Lower lobe of right lung (tissue), 2 donors: ENCODE measurements around the gene LONRF2. TPM values are rescaled to one million over a fixed set of nuclear protein-coding genes. Genes with fewer than 3 reads are reported as not detected.
"Not testable (repeated sequence)": the region's sequence is repeated elsewhere in the genome, so short reads cannot be mapped to it uniquely, and the experiment has no call there.

Source experiments
- ATAC-seq, 2 donors: fragments of 200-7000 bp; cut with Tn5 transposase; one replicate each; pipeline ENCODE4 v1.9.1; 2020 to 2022; ENCODE audit warnings: mild to moderate bottlenecking in 2 of 2, moderate library complexity in 2 of 2
- DNase-seq: peaks from one replicate; pipeline ENCODE4 v3.0.0-alpha.2; 2020
- H3K27ac ChIP-seq: fragments of 200-600 bp; one replicate; pipeline ENCODE4 v1.8.0; 2022
- H3K27me3 ChIP-seq: fragments of 200-600 bp; one replicate; pipeline ENCODE4 v1.8.0; 2022; ENCODE audit warnings: low read depth
- H3K36me3 ChIP-seq: fragments of 200-600 bp; one replicate; pipeline ENCODE4 v1.8.0; 2022; ENCODE audit warnings: mild to moderate bottlenecking
- H3K4me1 ChIP-seq: fragments of 200-600 bp; one replicate; pipeline ENCODE4 v1.8.0; 2022
- H3K4me3 ChIP-seq: fragments of 200-600 bp; one replicate; pipeline ENCODE4 v1.8.0; 2022; ENCODE audit warnings: mild to moderate bottlenecking
- H3K9me3 ChIP-seq: fragments of 200-600 bp; one replicate; pipeline ENCODE4 v1.8.0; 2022
- CTCF ChIP-seq: fragments of 200-600 bp; IDR thresholded peaks from one replicate; pipeline ENCODE4 v1.8.0; 2022; ENCODE audit warnings: antibody characterized with exemption, mild to moderate bottlenecking
- intact Hi-C: fragments of 100-400 bp; cut with DNase I; formaldehyde crosslinking; loops from one replicate; pipeline ENCODE4 v1.11.0; 2022
- total RNA-seq: library from RNA; stranded (reverse); fragmentation: NEBNext Ultra II Directional; extraction: Animal tissue kit (Norgen Biotek cat#: 25700); gene quantifications from one replicate; pipeline ENCODE4 v1.2.1, GENCODE V29; 2021
- donor health status: DM: no; HTN: yes; CAD: no; lungs with severe emphysema.

The LONRF2 gene
- total RNA-seq, 1 donor from 2014 or later, result 2.1 TPM

GRCh38 chr2:100250645-100251044 lies 71.7 kb downstream of the LONRF2 start:
- intact Hi-C loops, result no loop called here
- no peak overlapping the region for H3K27ac ChIP-seq
- H3K4me3 ChIP-seq, result no peak overlapping the region
- ATAC-seq (no peak), DNase-seq (no peak)
- H3K36me3 ChIP-seq, result no peaks in the 10 kb centered on the region
- no peaks in the 10 kb centered on the region for H3K4me1 ChIP-seq
- H3K27me3 ChIP-seq, result no peaks in the 10 kb centered on the region
- TF ChIP-seq CTCF, result no peak
- H3K9me3 ChIP-seq, result no peaks in the 10 kb centered on the region

- ATAC-seq, result no peak
- intact Hi-C loops, result no loop called here
Observed at GRCh38 chr2:100248971-100249370, 73.3 kb downstream of the LONRF2 start.

GRCh38 chr2:100248556-100248955 lies 73.7 kb downstream of the LONRF2 start:
- ATAC-seq, DNase-seq, H3K36me3 ChIP-seq, H3K27me3 ChIP-seq, H3K27ac ChIP-seq, intact Hi-C loops, H3K4me1 ChIP-seq, H3K9me3 ChIP-seq, H3K4me3 ChIP-seq: not testable (repeated sequence)

More at GRCh38 chr2:100248971-100249370, 73.3 kb downstream of the LONRF2 start:
- no peak for TF ChIP-seq CTCF
- no peaks in the 10 kb centered on the region for H3K36me3 ChIP-seq
- no peaks in the 10 kb centered on the region for H3K27me3 ChIP-seq
- H3K4me3 ChIP-seq, result no peak overlapping the region
- no peaks in the 10 kb centered on the region for H3K9me3 ChIP-seq
- no peaks in the 10 kb centered on the region for H3K4me1 ChIP-seq
- no peak overlapping the region for H3K27ac ChIP-seq
- DNase-seq, result no peak

DNA sequence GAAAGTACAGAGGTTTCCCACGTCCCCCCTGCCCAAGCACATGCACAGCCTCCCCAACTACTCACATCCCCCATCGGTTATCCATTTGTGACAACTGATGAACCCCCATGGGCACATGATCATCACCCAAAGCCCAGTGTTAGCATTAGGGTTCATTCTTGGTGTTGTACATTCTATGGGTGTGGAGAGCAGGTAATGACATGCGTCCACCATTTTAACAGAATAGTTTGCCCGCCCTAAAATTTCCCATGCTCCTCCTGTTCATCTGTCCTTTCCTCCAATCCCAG lies 74.3 kb downstream of the LONRF2 start:
- Histone ChIP-seq H3K4me3 (no peak overlapping the region), H3K27ac (no peak overlapping the region), H3K36me3 (no peaks in the 10 kb centered on the region), H3K9me3 (no peaks in the 10 kb centered on the region), H3K27me3 (no peaks in the 10 kb centered on the region), H3K4me1 (peaks cover 3% of the 10 kb centered on the region)
- no peak for DNase-seq
- no peak for ATAC-seq
- intact Hi-C loops, result no loop called here
- TF ChIP-seq CTCF, result no peak

DNA sequence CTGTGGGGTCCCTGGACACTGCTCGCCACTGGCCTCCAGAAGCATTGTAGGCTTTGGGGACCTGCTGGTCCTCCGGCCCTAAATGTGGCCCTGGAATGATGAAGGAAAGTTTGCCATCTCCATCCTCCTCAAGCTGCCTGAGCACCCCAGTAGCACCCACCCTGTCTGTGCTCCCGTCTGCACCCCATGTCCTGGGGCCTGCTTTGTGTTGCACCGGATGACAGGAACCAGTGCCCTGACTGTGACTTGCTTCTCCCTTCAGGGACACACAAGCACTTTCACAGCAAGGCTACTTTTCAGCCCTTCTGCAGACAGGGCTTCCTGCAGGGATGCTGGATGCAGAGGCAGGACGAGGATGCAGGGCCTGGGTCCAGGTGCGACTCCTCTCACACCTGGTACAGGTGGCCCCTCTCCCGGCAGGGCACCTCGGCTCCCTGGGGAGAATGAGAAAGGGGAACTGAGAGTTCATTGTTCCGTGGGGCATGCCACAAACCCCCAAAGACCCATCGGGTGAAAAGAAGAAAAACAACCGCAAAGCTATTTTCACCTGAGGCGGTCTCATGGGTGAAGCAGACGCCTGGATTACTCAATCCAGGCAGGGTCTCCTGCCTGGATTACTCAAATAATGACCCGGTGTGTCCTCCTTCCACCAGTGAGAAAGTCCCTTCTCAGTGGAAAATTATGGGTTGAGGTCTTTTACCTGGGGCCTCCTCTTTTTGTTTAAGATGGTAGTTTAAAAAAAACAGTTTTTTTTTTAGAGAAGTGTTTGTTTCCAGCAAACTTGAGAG lies 74.9 kb downstream of the LONRF2 start:
- no peak for ATAC-seq
- no peak overlapping the region for H3K4me3 ChIP-seq

More for the DNA sequence above, 74.9 kb downstream of the LONRF2 start:
- DNase-seq, result no peak
- Histone ChIP-seq H3K27me3 (no peaks in the 10 kb centered on the region), H3K4me1 (peaks cover 8% of the 10 kb centered on the region), H3K9me3 (no peaks in the 10 kb centered on the region), H3K27ac (no peak overlapping the region), H3K36me3 (no peaks in the 10 kb centered on the region)
- intact Hi-C loops, result no loop called here
- TF ChIP-seq CTCF, result no peak
